Raji (cell line): ENCODE results near the gene MYO16.

Source experiments
- POLR2A ChIP-seq: IDR thresholded peaks from 2 replicates; pipeline ENCODE4 v1.6.1; 2011; ENCODE audit warnings: low read depth, low read length, control low read depth; ENCODE audit not compliant: insufficient read depth

MYO16 gene

DNA sequence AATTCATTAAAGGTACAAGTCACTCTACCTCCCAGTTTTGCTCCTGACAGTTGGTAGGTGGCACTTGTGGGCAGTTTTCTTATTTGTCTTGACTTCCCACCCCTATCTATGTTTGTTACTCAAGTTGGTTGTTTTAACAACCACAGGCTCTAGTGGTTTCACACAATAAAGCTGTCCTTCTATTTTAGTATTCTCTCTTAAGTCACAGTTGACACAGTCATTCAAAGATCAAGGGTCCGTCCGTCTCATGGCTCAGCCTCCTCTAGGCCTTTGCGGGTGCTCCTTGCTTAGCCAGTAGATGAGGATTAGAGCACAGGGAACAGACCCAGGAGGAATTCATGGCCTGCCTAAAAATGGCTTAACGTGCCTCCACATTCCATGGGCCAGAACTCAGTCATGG is 583.2 kb downstream of the MYO16 start:
- no peak for TF ChIP-seq POLR2A

GRCh38 chr13:109213714-109214113 is 584.3 kb downstream of the MYO16 start:
- TF ChIP-seq POLR2A: no peak

- TF ChIP-seq POLR2A: no peak
These were observed 585.0 kb downstream of the MYO16 start for GRCh38 chr13:109214393-109214792.

- TF ChIP-seq POLR2A: no peak
These were observed 586.0 kb downstream of the MYO16 start for GRCh38 chr13:109215377-109215776.

- TF ChIP-seq POLR2A: no peak
These were observed 591.2 kb downstream of the MYO16 start for GRCh38 chr13:109220631-109221030.

- no peak for TF ChIP-seq POLR2A
These were observed 594.6 kb downstream of the MYO16 start for GRCh38 chr13:109224033-109224432.

DNA sequence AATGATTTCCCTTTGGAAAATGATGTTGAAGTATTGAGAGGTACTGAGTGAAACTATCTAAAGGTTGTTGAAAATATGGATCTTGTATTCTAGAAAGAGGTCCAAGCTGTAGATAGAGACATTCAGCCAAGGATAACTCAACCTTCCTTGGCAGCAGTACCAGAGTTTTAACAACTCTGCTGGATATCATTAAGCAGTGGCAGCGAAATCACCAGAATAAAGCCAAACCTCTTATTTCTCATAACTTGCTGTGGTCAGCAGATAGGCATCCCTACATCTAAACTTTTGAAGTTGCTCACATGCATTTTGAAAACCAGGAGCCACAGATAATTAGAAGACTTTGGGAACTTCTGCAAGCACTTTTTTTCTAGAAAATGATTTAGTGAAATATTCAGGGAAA is 597.2 kb downstream of the MYO16 start:
- TF ChIP-seq POLR2A: no peak

- TF ChIP-seq POLR2A: no peak
These were observed 598.0 kb downstream of the MYO16 start for GRCh38 chr13:109227344-109227940.

DNA sequence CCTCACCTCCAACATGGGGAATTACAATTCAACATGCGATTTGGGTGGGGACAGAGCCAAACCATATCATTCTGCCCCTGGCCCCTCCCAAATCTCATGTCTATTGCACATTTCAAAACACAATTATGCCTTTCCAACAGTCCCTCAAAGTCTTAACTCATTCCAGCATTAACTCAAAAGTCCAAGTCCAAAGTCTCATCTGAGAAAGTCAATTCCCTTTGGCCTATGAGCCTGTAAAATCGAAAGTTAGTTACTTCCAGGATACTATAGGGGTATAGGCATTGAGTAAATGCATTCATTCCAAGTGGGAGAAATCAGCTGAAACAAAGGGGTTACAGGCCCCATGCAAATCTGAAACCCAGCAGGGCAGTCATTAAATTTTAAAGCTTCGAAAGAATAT is 598.8 kb downstream of the MYO16 start:
- TF ChIP-seq POLR2A: no peak

DNA sequence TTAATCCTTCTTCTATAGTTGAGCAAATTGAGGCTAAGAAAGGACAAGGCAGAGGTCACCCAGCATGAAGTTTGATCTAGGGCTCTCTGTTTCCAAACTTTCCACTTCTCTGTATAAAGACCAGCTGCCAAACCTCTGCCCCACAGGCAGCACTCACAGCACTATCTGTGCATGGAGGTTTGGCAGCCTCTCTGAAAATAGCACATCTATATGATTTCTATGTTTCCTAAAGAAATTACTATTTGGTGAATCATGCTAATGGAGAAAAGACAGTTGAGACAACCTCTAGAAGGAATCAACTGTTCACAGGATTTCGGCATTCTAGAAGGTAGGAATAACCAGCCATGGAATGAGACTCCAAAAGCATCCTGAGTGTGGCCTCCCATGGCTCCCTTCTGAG is 602.5 kb downstream of the MYO16 start:
- no peak for TF ChIP-seq POLR2A

DNA sequence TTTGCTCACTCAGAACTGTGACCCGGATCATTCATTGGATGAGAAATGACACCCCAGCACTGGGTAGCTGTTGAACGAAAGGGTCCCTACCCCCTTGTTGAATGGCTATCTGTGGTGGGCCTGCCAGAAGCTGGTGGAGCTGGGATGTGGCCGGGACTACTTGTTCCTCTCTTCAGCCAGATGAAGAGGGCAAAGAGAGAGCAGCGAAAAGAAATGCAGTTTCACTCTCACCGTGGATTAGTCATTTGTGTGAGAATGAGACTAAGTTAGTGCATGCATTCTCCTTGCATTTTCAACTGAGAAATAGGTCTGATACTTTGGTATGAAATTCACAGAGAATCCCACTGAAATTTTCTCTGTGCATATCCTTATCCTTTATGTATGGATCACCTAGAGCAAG is 603.9 kb downstream of the MYO16 start:
- no peak for TF ChIP-seq POLR2A

- no peak for TF ChIP-seq POLR2A
These were observed 606.5 kb downstream of the MYO16 start for GRCh38 chr13:109235901-109236300.

DNA sequence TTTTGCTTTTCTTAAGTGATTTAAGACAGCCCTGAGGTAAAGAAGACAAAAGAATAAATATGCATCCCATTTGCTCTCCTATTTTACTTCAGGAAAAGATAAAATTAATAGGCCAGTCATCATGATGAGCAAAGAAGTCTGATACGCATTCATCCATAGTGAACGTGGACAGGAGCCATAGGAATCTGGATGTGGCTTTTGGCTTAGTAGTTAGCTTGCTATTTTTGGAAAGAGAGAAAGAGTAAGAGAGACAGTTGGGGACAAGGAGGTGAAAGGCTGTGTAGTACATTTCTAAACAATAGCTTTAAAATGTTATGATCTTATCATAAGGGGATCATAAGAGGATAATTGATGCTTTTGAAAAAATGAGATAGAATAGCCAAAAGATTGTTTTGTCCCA is 611.7 kb downstream of the MYO16 start:
- TF ChIP-seq POLR2A: no peak

DNA sequence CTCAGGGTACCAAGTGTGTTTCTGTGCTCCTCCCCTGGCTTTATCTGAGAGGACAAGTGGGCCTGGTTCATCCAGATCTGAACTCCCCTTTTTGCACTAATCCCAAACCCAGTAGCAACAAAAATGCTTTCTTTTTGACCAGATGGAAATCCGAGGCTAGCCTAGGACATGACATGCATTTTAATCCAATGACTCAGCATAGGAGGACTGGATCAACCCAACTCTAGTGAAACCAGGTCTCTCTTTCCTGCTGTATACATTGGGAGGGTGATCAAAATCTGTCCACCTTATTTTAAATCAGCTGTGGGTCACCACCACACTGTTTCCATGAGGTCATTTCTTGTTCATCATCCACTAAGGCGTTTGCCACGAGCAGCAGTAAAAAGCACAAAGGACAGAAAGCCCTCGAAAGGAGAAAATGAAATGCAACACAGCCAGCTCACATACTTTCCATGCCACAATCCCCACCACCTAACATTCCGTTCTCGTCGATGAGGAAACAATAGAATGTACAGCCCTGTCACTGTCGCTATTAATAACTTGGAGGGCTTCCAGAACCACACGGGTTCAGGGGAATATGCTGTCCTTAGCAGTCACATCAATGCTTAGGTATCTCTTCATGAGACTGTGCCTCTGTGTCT is 614.0 kb downstream of the MYO16 start:
- no peak for TF ChIP-seq POLR2A

GRCh38 chr13:109244566-109244965 is 615.2 kb downstream of the MYO16 start:
- TF ChIP-seq POLR2A: no peak

DNA sequence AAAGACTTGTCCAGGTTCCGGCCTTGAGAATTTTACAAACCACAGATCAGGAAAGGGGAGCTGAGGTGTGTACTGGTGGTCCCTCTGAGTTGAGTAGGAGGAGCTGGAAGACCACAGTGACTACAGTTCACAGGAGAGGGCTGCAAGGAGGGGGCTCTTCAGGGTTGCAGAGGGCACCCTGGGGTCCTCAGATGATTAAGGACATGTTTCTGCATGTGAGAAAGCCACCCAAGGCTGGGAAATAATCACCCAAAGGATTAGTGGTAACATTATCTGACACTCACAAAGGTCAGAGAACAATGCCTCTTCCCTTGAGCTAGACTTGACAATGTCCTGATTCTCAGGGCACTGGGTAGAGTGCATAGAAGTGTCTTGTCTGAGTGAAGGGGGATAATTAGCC is 616.6 kb downstream of the MYO16 start:
- no peak for TF ChIP-seq POLR2A

DNA sequence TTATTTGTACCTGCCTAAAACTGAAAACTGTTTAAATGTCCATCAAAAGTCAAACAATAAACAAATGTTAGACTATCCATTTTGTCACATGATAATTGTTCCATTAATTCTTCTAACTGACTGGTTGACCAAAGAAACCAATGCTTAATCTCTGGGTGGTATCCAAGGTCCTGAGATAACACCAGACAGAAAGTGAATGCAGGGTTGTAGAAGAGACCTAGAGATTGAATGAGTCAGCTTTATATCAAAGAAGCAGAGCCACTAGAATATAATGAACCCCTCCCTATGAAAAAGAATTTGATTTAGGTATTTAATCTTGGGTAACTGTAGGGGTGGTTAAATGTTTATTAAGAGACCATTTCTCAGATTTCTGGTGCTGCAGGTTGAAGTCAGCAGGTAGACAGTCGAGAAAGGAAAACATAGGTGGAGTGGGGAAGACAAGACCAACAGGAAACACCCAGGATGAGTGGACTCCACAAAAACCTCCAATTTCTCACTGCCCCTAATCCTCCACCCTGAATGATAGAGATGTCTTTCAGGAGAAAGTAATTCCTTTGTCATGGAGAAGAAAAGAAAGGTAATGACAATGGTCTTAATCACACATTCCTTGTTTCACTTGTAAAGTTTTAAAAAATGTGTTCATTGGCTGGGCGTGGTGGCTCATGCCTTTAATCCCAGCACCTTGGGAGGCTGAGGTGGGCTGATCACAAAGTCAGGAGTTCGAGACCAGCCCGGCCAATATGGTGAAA is 620.5 kb downstream of the MYO16 start:
- TF ChIP-seq POLR2A: no peak

DNA sequence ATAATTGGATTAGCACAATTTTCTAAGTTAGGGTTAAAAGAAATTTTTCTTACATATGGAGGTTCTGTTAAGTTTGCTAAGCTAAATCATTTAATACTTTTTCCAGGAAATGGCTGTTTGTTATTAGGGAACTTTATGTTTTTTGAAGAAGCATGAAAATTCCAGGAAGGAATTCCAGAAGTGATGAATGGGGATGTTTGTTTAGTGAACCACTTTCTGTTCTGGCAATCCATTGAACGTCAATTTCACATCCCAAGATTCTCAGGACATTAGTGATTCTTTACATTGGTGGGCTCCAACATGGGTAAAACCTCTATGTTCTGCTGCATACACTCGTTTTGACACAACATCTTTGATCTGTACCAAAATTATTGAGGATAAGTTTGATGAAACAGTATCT is 622.5 kb downstream of the MYO16 start:
- TF ChIP-seq POLR2A: no peak
